Gastroesophageal sphincter (tissue), 3 donors: Measurements from ENCODE around the gene TNFAIP8L1.

Source experiments
- POLR2A ChIP-seq, 2 donors: fragments of 450-650 bp; IDR thresholded peaks; one replicate each; pipeline ENCODE4 v1.6.1; 2017; ENCODE audit warnings: antibody characterized with exemption in 2 of 2, mild to moderate bottlenecking in 2 of 2, moderate library complexity in 1 of 2
- POLR2AphosphoS5 ChIP-seq: sonication (generic); formaldehyde crosslinking; IDR thresholded peaks from one replicate; pipeline ENCODE4 v1.6.1; 2017; ENCODE audit warnings: antibody characterized with exemption
- TF ChIP-seq, protein P1 (sequence below), 4 experiments: fragments of 200-600 bp in 2 of 4; fragments of 450-650 bp in 2 of 4; sonication (generic) in 1 of 4; IDR thresholded peaks; one replicate each; pipeline ENCODE4 v1.5.1; 2017 to 2019; ENCODE audit warnings: antibody characterized with exemption in 4 of 4, mild to moderate bottlenecking in 2 of 4, moderate library complexity in 2 of 4

- TF ChIP-seq, protein P1, sequence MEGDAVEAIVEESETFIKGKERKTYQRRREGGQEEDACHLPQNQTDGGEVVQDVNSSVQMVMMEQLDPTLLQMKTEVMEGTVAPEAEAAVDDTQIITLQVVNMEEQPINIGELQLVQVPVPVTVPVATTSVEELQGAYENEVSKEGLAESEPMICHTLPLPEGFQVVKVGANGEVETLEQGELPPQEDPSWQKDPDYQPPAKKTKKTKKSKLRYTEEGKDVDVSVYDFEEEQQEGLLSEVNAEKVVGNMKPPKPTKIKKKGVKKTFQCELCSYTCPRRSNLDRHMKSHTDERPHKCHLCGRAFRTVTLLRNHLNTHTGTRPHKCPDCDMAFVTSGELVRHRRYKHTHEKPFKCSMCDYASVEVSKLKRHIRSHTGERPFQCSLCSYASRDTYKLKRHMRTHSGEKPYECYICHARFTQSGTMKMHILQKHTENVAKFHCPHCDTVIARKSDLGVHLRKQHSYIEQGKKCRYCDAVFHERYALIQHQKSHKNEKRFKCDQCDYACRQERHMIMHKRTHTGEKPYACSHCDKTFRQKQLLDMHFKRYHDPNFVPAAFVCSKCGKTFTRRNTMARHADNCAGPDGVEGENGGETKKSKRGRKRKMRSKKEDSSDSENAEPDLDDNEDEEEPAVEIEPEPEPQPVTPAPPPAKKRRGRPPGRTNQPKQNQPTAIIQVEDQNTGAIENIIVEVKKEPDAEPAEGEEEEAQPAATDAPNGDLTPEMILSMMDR (IDR thresholded peaks at IDR 0.05), result no peak
- TF ChIP-seq POLR2A (IDR thresholded peaks at IDR 0.05), result no peak
- TF ChIP-seq POLR2AphosphoS5, result no peak
Measured at GRCh38 chr19:4673216-4673615, 33.9 kb downstream of the TNFAIP8L1 start.
